ENCODE data around the gene SLC12A6.

SLC12A6 gene

DNA sequence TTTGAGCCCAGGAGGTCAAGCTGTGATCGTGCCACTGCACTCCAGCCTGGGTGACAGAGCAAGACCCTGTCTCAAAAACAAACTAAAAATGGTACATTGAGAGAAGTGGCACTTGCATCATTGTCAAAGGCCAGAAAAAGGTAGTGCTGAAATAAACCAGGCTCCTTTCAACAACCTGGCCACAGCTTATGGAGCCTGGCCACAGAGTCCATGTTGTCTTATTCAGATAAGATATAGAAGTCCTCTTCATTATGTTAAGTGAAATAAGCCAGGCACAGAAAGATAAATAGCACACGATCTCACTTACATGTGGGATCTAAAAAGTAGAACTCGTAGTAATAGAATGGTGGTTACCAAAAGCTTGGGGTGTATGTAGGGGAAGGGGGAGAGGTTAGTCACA is 78.0 kb downstream of the SLC12A6 start:
- no peak for DNase-seq (ENCODE audit: low read depth)

DNA sequence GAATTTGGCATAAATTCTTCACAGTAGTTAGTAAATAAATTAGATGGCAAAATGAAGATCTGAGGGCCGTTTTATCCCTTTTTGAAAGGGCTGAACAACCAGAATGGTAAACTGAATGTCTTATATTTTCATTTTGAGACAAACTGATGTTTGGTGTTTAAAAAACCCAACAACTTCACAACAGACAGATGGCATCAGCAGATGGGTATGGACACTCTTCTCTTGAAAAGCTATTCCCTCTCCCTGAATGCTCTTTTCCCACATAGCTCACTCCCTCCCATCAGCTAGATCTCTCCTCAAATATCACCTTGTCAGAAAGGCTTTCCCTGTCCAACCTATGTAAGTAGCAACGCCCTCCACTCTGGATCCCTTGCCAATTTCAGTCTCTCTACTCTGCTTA is 79.4 kb downstream of the SLC12A6 start:
- DNase-seq (ENCODE audit: low read depth) = no peak

DNA sequence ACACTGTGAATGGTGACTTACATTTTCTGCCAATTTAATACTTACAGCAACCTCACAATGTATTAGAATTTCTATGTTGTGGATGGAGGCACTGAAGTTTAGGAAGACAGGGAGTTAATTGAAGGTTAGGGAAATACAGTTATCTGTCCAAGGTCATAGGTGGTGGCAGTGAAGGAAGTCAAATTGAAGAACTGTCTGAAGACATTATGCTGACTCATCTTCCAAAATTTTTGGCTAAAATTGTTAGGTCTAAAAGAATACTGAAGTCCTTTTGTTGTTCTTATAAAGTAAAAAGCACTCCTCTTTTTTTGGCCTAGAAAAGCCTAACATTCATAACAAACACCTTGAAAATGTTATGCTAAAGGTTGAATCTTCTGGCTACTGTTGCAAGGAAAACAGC is 85.0 kb downstream of the SLC12A6 start:
- DNase-seq (ENCODE audit: low read depth) = no peak

DNA sequence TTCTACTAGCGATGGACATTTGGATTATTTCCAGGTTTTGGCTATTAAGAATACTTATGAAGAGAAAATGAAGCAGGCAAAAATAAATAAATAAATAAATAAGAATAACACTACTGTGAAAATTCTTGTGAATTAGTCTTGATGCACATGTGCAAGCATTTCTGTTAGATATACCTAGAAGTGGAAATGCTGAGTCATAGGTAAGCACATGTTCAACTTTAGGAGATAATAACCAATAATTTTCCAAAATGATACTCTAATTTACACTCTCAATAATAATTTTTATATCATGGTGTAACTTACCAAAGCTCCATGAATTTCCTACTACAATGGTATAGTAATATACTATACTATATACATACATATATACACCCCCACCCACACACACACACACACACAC is 89.4 kb downstream of the SLC12A6 start:
- DNase-seq (ENCODE audit: low read depth) = no peak

DNA sequence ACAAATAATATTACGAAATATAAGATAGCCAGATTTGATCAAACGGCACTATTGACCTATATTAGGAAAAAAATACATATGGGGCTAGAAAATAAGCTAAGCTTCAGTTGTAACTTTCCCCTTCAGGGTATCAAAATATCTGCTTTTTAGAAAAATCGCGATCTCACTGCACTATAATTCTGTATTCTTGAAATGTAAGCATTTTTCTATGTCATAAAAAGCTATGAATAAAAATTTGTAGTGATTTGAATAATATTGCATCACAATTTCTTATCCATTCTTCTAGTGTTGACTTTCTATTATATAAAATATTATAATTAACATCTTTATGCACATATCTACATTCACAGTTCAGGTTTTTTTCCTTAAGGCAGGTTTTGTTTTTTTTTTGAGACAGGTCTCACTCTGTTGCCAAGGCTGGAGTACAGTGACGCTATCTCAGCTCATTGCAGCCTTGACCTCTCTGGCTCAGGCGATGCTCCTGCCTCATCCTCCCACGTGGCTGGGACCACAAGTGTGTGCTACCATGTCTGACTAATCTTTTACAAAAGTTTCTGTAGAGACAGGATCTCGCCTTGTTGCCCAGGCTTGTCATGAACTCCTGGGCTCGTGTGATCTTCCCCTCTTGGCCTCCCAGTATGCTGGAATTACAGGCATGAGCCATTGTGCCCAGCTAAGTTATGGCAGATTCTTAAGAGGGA is 91.2 kb downstream of the SLC12A6 start:
- DNase-seq (ENCODE audit: low read depth) = no peak

DNA sequence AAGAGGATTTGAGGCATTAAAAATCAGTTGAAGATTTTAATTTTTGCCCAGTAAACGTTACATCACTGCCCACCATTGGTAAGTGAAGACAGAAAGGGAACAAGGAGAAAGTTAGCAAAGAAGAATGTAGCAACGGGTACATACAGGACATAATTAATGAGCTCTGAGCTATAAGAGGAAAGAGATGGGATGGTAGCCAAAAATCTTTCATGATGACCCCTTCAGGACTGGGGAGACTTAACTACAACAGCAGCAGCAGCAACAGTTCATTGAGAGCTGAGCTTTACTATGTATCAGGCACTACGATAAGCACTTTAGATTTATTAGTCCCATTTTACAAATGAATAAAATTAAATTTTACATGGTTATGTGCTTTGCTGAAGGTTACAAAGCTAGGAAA is 94.4 kb downstream of the SLC12A6 start:
- no peak for DNase-seq (ENCODE audit: low read depth)

DNA sequence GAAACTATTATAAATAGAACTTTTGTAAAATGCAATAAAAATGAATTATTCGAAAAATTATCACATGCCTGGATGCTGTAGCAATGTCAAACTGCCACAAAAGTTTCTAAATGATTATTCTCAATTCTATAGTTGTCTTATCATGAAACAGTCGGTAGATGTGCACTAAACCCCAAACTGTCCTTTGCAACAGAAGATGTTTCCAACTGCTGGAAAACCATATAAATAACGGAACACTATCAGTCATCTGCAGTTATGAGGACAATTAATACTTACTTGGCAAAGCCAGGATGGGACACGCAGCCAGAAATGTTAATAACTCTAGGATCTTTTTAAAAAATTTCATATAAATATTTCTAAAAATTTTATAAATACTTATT is 95.3 kb downstream of the SLC12A6 start:
- no peak for DNase-seq (ENCODE audit: low read depth)

DNA sequence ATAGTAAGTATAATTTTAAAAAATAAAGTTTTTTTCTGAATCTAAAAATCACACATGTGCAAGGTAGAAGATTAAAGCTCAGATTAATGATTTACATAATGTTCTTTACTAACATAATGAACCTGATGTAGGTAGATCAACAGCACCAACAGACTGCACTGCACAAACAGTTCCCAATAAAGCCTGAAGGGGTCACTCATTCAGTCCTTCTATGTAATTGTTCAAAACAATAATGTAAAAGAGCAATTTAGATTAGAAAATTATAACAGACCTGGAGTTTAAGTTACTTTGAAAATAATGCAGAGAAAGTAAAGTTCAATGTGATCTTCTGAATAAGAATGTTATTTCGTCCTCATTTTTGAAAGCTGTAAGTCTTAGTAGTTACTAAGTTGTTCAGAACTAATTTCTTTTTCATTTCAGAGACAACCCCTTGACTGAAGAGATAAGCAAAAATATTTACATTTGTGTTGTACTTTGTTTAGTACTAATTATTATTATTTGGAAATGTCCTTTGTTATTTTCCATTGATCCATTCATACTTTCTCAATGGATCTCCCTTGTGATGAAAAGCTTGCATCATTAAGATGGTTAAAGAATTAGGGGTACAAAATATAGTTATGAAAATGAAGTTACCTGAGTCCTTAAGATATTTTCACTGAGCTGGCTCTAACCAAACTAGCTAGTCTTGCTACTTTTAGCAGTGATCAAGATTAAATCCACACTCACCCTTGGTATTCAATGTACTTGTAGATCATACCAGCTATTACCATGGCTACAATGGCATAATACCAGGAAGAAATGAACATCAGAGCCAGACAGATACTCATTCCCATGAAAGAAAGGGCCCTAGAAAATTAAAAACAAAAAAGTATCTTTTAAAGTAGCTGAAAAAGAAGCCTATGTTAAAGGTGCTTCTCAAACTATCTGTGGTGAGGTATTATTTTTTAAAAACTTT is 95.9 kb downstream of the SLC12A6 start:
- no peak for DNase-seq (ENCODE audit: low read depth)

DNA sequence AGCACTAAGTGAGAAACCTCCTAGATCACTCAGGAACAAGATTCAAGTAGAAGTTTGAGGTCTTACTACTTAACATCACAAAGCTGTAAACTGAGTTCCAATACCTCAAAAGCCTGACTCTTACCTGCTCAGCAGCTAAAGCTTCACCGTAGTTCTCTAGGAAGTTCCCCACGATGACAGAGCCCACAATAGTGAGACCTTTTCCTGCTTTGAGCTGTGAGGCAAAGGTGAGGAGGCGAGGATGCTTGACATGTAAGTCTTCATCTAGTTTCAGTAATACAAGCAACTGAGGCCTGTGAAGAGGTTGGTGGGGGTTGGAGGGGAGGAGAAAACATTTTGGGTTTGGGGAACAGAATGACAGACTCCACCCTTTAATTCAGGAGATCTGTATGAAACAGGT is 97.0 kb downstream of the SLC12A6 start:
- no peak for DNase-seq (ENCODE audit: low read depth)

DNA sequence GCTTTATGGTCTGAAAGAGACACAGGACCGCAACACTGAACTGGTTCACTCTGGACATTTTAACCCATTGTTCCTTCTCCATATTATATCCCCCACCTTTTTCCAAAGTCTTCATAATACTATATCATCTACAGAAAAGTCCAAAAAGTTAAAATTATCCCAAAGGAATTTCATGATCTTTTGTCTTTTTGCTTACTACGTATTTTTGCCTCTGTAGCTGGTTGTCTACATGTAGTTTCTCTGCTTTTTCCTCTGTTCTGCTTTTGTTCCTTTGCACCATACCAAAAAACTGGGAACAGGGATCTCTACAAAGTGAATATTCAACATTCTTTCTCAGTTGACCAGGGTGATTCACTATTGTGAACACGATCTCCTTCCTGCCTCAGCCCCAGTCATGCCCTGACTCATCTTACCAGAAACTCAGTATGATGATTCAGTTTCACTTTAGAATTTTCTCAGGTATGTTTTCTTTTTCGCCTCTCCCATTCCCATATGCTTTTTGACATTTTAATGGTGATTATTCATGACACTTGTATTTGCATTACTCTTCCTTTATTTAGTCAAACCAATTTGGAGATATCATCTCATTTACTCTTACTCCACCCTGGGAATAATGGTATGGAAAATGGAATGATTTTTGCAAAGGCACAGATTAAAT is 98.3 kb downstream of the SLC12A6 start:
- no peak for DNase-seq (ENCODE audit: low read depth)

DNA sequence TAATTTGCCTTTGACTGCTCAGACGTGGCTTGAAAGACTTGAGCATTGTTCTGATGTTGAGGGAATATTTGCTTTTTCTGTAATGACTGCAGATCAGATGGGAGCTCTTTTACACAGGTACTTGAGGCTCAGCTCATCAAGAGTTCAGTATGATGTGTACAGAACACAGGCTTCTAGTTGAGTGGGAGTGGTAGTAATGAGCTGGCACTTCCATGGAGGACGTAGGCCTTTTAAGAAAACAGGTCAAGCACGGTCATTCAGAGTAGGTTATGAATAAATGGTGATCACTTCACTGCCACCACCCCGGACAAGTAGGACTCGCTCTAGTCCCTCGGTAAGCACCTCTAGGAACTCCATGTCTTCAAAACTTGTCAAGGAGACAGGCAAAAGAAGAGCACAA is 104.0 kb downstream of the SLC12A6 start:
- DNase-seq (ENCODE audit: low read depth) = no peak

DNA sequence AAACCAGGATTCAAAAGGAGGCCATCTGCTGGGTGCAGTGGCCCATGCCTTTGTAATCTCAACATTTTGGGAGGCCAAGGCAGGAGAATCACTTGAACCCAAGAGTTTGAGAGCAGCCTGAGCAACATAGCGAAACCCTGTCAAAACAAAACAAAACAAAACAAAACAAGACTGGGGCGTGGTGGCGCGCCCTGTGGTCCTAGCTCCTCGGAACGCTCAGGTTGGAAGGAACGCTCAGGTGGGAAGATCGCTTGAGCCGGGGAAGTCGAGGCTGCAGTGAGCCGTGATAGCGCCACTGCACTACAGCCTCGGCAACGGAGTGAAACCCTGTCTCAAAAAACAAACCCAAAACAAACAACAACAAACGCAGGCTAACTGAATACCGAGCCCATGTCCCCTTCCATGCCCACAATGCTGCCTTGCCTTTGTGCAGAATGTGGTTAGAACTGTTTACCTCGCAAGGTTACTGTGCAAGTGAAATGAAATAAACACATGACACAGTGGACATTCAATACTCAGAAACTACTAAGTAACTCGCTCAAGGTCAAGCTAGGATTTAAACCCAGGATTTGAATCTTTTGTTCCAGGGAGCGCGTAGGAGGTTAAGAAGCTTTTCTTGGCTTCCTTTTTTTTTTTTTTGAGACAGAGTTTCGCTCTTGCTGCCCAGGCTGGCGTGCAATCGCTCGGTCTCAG is 113.5 kb downstream of the SLC12A6 start:
- DNase-seq (ENCODE audit: low read depth) = no peak

DNA sequence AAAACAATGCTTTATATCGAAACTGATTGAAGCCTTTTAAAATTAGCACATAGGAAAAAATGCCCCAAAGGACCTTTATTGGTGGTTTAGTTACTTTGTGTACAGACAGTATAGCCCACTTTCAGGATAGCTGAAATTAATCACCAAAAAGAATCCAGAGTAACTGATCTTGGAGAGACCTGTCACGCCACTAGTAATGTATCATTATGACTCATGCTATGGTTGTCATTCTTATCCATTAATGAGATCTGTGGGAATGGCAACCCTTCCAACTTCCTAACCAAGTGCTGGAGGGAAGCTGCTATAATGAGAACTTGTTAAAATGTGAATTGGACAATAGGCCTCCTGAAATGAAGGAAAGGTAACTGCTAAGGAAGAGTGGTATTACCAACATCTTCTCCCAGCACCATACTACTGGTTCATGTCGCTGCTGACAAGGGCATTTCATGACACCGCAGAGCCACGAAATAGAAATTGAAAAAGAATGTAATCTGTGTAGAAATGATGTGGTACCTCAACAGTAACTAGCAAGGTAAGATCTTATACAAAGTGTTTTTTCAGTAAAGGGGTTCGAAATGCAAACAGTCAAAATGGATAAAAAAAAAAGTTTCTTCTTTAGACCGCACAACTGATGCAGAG is 119.9 kb downstream of the SLC12A6 start:
- DNase-seq (ENCODE audit: low read depth) = no peak

DNA sequence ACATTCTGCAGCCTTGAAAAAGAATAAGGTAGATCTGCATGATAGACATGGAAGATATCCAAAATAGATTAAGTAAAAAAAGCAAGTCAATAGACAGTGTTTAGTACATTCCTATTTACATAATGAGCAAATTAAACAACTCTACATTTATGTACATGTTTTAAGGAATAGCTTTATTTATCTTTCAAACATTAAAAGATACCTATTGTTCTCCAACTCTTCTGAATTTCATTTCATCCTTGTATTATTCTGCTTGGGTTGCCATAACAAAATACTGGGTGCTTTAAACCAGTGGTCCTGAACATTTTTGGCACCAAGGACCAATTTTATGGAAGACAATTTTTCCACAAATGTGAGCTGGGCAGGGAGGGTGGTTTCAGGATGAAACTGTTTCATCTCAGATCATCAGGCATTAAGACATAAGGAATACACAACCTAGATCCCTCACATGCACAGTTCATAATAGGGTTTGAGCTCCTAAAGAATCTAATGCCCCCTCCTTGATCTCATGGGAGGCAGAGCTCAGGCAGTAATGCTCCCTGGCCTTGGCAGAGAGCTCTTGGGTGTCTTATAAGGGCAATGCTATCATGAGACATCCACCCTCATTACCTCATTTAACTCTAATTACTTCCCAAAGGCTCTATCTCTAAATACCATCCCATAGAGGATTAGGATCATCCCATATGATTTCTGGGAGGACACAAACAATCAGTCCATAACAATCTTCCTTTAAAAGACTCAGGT is 120.9 kb downstream of the SLC12A6 start:
- DNase-seq (ENCODE audit: low read depth) = no peak

DNA sequence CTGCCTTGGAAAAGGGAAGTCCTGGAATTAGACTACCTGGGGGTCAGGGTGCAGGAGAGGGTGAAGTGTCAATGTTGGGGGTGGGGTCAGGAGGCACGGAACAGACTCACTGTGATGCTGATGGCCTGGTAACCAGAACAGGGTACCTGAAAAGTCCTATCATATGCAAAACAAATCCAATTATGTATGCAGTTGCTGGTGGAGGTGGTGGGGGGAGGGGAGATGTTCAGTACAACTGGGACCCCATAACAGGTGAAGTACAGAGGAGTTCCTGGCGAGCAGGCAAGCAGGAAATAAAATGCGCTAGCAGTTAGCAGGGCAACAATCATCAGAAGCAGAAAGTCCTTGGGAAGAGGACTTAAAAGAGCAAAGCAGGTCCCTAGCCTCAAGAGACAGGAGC is 123.4 kb downstream of the SLC12A6 start:
- no peak for DNase-seq (ENCODE audit: low read depth)

DNA sequence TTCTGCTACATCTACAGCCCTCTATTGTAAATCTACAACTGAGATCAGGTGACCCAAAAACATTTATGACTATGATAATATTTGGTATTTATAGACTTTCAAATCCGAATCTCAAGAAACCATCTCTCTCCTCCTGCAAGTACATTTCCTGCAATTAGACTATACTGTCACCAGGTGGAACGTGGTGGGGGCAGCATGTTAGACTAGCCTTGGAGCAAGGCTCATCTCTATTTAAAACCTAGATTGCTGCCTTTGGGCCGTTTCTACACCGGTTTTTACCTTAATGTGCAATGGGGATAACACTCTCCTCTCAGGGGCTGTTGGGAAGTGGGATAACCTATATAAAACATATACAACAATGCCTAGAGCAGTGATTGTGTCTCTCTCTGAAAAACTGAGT is 123.9 kb downstream of the SLC12A6 start:
- no peak for DNase-seq (ENCODE audit: low read depth)

DNA sequence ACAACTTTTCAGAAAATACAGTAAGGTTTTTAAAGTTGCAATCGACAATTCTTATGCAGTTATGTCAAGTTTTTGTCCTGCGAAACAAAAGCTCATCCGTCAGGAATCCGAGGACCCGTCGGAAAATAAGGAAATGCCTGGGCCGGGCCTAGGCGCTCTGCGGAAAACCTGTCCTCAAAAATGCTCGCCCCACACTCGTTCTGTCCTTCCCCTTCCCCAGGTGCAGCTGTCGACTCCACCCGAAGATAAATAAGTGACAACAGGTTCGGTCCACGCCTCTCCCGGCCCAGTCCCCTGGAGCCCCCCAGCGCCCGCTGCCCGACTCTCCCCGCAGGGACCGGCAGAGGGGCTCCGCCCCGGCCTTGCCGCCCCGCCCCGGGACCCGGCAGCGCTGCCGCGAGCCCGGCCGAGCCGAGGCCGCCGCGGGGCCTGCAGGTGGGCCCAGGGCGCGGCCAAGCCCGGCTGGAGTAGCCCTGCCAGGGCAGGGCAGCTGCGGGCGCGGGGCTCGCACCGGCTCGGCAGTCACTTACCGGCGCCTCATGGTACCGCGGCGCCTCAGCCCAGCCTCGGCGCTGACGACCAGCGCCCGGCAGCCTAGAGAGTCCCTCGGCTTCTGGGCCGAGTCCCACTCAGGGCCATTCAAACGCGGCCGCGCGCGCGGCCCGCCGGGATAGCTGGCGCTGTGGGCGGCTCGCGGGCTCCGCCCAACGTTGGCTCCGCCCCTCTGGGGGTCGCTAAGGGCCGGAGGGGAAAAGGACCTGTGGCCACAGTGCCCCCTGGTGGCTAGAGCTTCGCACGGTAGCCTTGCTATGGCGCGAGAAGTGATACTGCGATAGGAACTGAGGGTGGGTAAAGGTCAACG is 127.9 kb downstream of the SLC12A6 start, which contains the start of gene KATNBL1:
Gene KATNBL1 (minus strand): TSS at position 676 of the 862 bp plus-strand sequence. CDS start 46,420 bp downstream, outside the sequence.
- peak; percentile 98 for DNase-seq (ENCODE audit: low read depth)

DNA sequence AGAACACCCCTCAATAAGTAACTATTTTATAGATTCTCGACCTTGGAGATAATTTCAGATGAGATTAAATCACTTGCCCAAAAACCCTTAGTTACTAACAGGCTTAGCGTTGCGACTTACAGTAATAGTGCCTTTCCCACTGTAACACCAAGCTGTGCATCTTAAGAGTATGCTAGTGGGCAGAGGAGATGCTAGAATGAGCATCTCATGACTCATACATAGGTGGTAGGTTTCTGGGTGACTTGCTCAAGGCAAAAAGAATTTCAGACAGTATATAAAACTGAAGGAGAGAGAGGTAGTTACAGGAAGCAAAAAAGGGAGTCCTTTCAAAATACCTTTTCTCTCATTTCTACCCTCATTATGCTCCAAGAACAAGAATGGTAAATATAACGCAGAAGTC is 131.6 kb downstream of the SLC12A6 start:
- no peak for DNase-seq (ENCODE audit: low read depth)

DNA sequence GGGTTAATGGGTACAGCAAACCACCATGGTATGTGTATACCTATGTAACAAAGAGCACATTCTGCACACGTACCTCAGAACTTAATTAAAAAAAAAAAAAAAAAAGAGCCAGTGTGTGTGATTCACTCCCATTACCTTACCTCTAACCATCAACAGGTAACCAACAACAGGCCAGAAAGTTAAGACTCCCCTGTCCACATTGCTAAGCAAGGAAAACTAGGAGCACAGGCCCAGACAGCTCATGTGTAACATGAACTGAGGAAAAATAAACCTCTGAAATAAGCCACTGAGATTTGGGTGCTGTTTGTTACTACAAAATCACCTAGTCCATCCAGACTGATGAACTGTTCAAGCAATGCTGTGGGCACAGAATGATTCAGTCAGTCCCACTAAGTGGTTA is 133.6 kb downstream of the SLC12A6 start:
- no peak for DNase-seq (ENCODE audit: low read depth)

DNA sequence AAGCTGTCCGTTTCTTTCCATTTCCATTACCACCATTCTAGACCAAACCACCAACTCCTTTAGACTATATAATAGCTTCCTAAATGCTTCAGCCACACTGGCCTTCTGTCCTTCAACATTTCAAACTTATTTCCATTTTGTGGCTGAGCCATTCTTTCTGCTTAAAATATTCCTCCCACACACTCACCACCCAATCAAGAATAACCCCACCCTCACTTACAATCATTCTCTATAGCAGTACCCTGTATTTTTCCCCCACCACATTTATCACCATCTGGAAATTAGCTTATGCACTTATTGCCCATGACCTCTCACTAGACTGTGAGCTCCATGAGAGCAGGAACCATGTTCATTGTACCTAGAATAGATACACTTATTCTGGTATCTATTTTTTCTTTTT is 134.3 kb downstream of the SLC12A6 start:
- no peak for DNase-seq (ENCODE audit: low read depth)
